GM12878 (cell line): ENCODE results near the gene CNTN4. TPM values are rescaled to one million over a fixed set of nuclear protein-coding genes. Genes with fewer than 3 reads are reported as not detected.

Experiments used
- ATAC-seq: fragments of 200-7000 bp; cut with Tn5 transposase; 3 replicates; pipeline ENCODE4 v1.9.1; 2020; ENCODE audit warnings: mild to moderate bottlenecking, moderate library complexity
- BruUV-seq: library from RNA; stranded (reverse); fragments of 400-500 nt; replicated peaks from 2 replicates; lab custom pipeline; 2021; lab: Mats Ljungman, UMichigan
- CTCF ChIA-PET: fragments of 300-600 bp; sonication (Branson Sonifier 250); formaldehyde crosslinking; extraction: SDS; loops from one replicate; lab custom pipeline; 2021; ENCODE audit warnings: inconsistent platforms; lab: Yijun Ruan, JAX
- POLR2A ChIA-PET: fragments of 350-600 bp; formaldehyde crosslinking; extraction: SDS; loops from one replicate; lab custom pipeline; 2021; ENCODE audit warnings: inconsistent platforms; lab: Charles Lee
- RAD21 ChIA-PET: fragments of 300-600 bp; sonication (Branson Sonifier 250); formaldehyde crosslinking; loops from one replicate; lab custom pipeline; 2023; ENCODE audit warnings: antibody characterized with exemption; ENCODE audit not compliant: unreplicated experiment; lab: Charles Lee
- SMC1A ChIA-PET: fragments of 300-600 bp; sonication (Branson Sonifier 250); formaldehyde crosslinking; loops from one replicate; lab custom pipeline; 2023; ENCODE audit not compliant: unreplicated experiment, uncharacterized antibody; lab: Charles Lee
- DNase-seq: peaks from one replicate; pipeline ENCODE4 v3.0.0-alpha.2; 2011; ENCODE audit warnings: low read depth, low spot score
- FAIRE-seq: peaks from 3 replicates; lab custom pipeline; 2011; peaks lifted over from hg19 to GRCh38; lab: Jason Lieb, UNC
- H2AFZ ChIP-seq: 2 replicates; pipeline ENCODE4 v1.6.0; 2011; ENCODE audit warnings: low read depth, low read length, control low read depth; ENCODE audit not compliant: control insufficient read depth
- H3K27ac ChIP-seq: 2 replicates; pipeline ENCODE4 v1.5.1; 2011; ENCODE audit warnings: control low read depth; ENCODE audit not compliant: control insufficient read depth, insufficient read depth
- H3K27me3 ChIP-seq, 2 experiments: replicated peaks in 1 of 2; 2 replicates each; pipeline versions ENCODE4 v1.6.0 to v1.6.1; 2011; ENCODE audit warnings: low read length in 1 of 2; ENCODE audit not compliant: control insufficient read depth in 2 of 2, insufficient read depth in 2 of 2
- H3K36me3 ChIP-seq, 2 experiments: 2 replicates each; pipeline ENCODE4 v1.5.1; 2011; ENCODE audit warnings: low read length in 1 of 2; ENCODE audit not compliant: control insufficient read depth in 2 of 2, insufficient read depth in 2 of 2
- H3K4me1 ChIP-seq: 2 replicates; pipeline ENCODE4 v1.6.1; 2011; ENCODE audit warnings: mild to moderate bottlenecking, low read length, moderate library complexity, mixed read lengths; ENCODE audit not compliant: control insufficient read depth, insufficient read depth
- H3K4me2 ChIP-seq: 2 replicates; pipeline ENCODE4 v1.6.0; 2011; ENCODE audit warnings: control low read depth; ENCODE audit not compliant: control insufficient read depth, insufficient read depth
- H3K4me3 ChIP-seq: fragments of 200-600 bp; sonication (generic); 2 replicates; pipeline ENCODE4 v1.5.1; 2016
- H3K79me2 ChIP-seq: 2 replicates; pipeline ENCODE4 v1.6.0; 2011; ENCODE audit warnings: low read length; ENCODE audit not compliant: control insufficient read depth, insufficient read depth
- H3K9ac ChIP-seq: 2 replicates; pipeline ENCODE4 v1.8.0; 2011; ENCODE audit warnings: low read length, control low read depth, mixed read lengths; ENCODE audit not compliant: control insufficient read depth, insufficient read depth
- H3K9me3 ChIP-seq: replicated peaks from 3 replicates; pipeline ENCODE4 v1.5.1; 2011; ENCODE audit warnings: mild to moderate bottlenecking, low read length; ENCODE audit not compliant: control insufficient read depth, insufficient read depth
- H4K20me1 ChIP-seq: 2 replicates; pipeline ENCODE4 v1.6.0; 2011; ENCODE audit not compliant: control insufficient read depth, insufficient read depth
- BCLAF1 ChIP-seq: fragments of 450-650 bp; IDR thresholded peaks from 2 replicates; pipeline ENCODE4 v1.6.1; 2017; ENCODE audit warnings: antibody characterized with exemption, mild to moderate bottlenecking, moderate library complexity
- E2F4 ChIP-seq: IDR thresholded peaks from 2 replicates; pipeline ENCODE4 v1.6.1; 2012; ENCODE audit warnings: low read depth, low read length, improper control_type of control experiment
- GATAD2B ChIP-seq: fragments of 450-650 bp; conservative IDR thresholded peaks from 2 replicates; pipeline ENCODE4 v1.6.1; 2017; ENCODE audit warnings: low read depth, mild to moderate bottlenecking, moderate library complexity
- NFIC ChIP-seq: IDR thresholded peaks from 2 replicates; pipeline ENCODE4 v1.6.1; 2012; ENCODE audit warnings: low read depth, mild to moderate bottlenecking, inconsistent platforms, low read length, moderate library complexity
- NR2C1 ChIP-seq: fragments of 450-650 bp; IDR thresholded peaks from 2 replicates; pipeline ENCODE4 v1.6.1; 2017; ENCODE audit warnings: antibody characterized with exemption, mild to moderate bottlenecking, moderate library complexity
- RCOR1 ChIP-seq: conservative IDR thresholded peaks from 2 replicates; pipeline ENCODE4 v1.6.1; 2012; ENCODE audit warnings: low read depth, low read length, improper control_type of control experiment
- YBX1 ChIP-seq: fragments of 450-650 bp; IDR thresholded peaks from 2 replicates; pipeline ENCODE4 v1.6.1; 2016; ENCODE audit warnings: antibody characterized with exemption
- ZBED1 ChIP-seq: IDR thresholded peaks from 2 replicates; pipeline ENCODE4 v1.6.1; 2016; ENCODE audit warnings: borderline replicate concordance
- ZNF622 ChIP-seq: fragments of 450-650 bp; IDR thresholded peaks from 2 replicates; pipeline ENCODE4 v1.6.1; 2017; ENCODE audit warnings: mild to moderate bottlenecking, inconsistent platforms
- WGBS: methylation state at CpG from one replicate; pipeline ENCODE4 v1.1.6; 2016; ENCODE audit warnings: low lambda C conversion rate; ENCODE audit not compliant: insufficient replicate concordance, insufficient coverage; ENCODE audit errors: missing lambda C conversion rate; 5-methylcytosine and 5-hydroxymethylcytosine counted together
- in situ Hi-C: fragments of 300-500 bp; cut with MboI; formaldehyde crosslinking; loops from 9 replicates; pipeline ENCODE4 v1.14.3; 2018; ENCODE audit warnings: mixed read lengths
- intact Hi-C: fragments of 100-400 bp; cut with micrococcal nuclease; formaldehyde crosslinking; loops from one replicate; pipeline ENCODE4 v1.14.2; 2022; ENCODE audit not compliant: unreplicated experiment
- polyA plus RNA-seq, 11 experiments: library from polyadenylated mRNA; depleted of rRNA in 4 of 11; unstranded in 6 of 11; stranded (reverse) in 5 of 11; fragments of >200 nt; fragmentation: Nextera tagmentation in 4 of 11; fragmentation: Illumina TruSeq in 1 of 11; extraction: Ambion mirVana in 4 of 11; extraction: Trizol in 1 of 11; gene quantifications; 1 replicate in 1 of 11; 2 replicates in 10 of 11; pipeline versions ENCODE4 v1.2.1 to v1.2.3, GENCODE V29; 2011 to 2016; ENCODE audit warnings: inconsistent platforms in 2 of 11, missing spikeins in 2 of 11, low read depth in 1 of 11
- total RNA-seq, 4 experiments: library from RNA; depleted of rRNA in 3 of 4; stranded (reverse); fragments of >200 nt in 3 of 4; fragmentation: Illumina TruSeq in 1 of 4; extraction: Trizol in 1 of 4; gene quantifications; 2 replicates each; pipeline versions ENCODE4 v1.2.1 to v1.2.3, GENCODE V29; 2013 to 2021
- TF ChIP-seq, protein P1 (sequence below): IDR thresholded peaks from 2 replicates; pipeline ENCODE4 v1.6.1; 2012; ENCODE audit warnings: mild to moderate bottlenecking, low read depth, low read length
- TF ChIP-seq, protein P2 (sequence below): fragments of 450-650 bp; formaldehyde crosslinking; IDR thresholded peaks from 2 replicates; pipeline ENCODE4 v1.5.0; 2022; ENCODE audit warnings: mild to moderate bottlenecking, missing genetic modification characterization

Gene CNTN4
- total and polyA plus RNA-seq, 10 of the 15 experiments (the other 5 are each of a cell fraction or from before 2014, with no cell fraction given) = 0.05 to 0.43 (median 0.15) TPM; not detected in 1

DNA sequence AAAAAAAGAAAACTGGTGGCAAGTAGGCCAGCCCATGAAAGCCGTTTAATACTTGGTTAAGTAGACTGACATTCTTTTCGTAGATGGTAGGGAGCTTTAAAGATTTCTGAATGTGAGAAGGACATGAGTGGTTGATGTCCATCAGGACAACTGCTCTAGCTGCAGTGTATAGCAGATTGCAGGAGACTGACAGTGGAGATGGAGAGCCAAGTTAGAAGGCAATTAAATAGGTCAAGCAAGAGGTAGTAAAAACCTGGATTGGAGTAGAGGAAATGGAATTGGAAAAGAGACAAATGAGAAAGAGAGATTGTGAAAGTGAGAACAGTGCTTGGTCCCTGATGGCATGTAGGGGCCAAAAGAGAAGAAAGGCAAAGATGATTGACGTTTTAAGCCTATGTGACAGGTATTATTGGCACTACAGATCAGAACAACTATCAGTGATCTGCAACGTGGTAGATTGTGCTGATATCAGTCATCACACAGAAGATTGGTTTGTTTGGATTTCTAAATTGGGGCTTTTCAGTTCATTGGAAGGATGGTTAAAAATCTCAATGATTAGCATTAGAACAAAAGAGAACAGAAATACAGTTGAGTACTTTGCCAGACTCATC is 74.0 kb downstream of the CNTN4 start:
- Histone ChIP-seq H3K36me3 (no peaks in the 10 kb centered on the region), H3K27me3 (no peaks in the 10 kb centered on the region), H3K27ac (no peak overlapping the region), H3K4me2 (no peak overlapping the region), H3K9ac (no peak overlapping the region), H3K4me1 (no peaks in the 10 kb centered on the region), H3K9me3 (no peaks in the 10 kb centered on the region), H2AFZ (no peak overlapping the region), H3K79me2 (no peaks in the 10 kb centered on the region), H3K4me3 (no peak overlapping the region), H4K20me1 (no peaks in the 10 kb centered on the region)
- RAD21 ChIA-PET = no interaction called here
- DNase-seq (no peak), ATAC-seq (no peak), FAIRE-seq (no peak)
- no TSS peak for BruUV-seq
- CTCF ChIA-PET = interaction anchor here (1.3 kb wide), 1 partner anchor 749 kb away, joined by 3 read pairs; no protein-coding TSS in a partner anchor
- SMC1A ChIA-PET = no interaction called here
- POLR2A ChIA-PET = no interaction called here
- 15% methylated on average over 4 of the region's 4 CpGs for WGBS
- intact Hi-C loops = no loop called here
- in situ Hi-C loops = no loop called here
- TF ChIP-seq YBX1 = no peak
- TF ChIP-seq GATAD2B = no peak
- TF ChIP-seq NFIC = no peak
- TF ChIP-seq NR2C1 = no peak
- no peak for TF ChIP-seq E2F4
- no peak for TF ChIP-seq BCLAF1
- TF ChIP-seq, protein P1, sequence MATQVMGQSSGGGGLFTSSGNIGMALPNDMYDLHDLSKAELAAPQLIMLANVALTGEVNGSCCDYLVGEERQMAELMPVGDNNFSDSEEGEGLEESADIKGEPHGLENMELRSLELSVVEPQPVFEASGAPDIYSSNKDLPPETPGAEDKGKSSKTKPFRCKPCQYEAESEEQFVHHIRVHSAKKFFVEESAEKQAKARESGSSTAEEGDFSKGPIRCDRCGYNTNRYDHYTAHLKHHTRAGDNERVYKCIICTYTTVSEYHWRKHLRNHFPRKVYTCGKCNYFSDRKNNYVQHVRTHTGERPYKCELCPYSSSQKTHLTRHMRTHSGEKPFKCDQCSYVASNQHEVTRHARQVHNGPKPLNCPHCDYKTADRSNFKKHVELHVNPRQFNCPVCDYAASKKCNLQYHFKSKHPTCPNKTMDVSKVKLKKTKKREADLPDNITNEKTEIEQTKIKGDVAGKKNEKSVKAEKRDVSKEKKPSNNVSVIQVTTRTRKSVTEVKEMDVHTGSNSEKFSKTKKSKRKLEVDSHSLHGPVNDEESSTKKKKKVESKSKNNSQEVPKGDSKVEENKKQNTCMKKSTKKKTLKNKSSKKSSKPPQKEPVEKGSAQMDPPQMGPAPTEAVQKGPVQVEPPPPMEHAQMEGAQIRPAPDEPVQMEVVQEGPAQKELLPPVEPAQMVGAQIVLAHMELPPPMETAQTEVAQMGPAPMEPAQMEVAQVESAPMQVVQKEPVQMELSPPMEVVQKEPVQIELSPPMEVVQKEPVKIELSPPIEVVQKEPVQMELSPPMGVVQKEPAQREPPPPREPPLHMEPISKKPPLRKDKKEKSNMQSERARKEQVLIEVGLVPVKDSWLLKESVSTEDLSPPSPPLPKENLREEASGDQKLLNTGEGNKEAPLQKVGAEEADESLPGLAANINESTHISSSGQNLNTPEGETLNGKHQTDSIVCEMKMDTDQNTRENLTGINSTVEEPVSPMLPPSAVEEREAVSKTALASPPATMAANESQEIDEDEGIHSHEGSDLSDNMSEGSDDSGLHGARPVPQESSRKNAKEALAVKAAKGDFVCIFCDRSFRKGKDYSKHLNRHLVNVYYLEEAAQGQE = no peak
- TF ChIP-seq RCOR1 = no peak
- no peak for TF ChIP-seq ZBED1
- no peak for TF ChIP-seq ZNF622
- TF ChIP-seq, protein P2, sequence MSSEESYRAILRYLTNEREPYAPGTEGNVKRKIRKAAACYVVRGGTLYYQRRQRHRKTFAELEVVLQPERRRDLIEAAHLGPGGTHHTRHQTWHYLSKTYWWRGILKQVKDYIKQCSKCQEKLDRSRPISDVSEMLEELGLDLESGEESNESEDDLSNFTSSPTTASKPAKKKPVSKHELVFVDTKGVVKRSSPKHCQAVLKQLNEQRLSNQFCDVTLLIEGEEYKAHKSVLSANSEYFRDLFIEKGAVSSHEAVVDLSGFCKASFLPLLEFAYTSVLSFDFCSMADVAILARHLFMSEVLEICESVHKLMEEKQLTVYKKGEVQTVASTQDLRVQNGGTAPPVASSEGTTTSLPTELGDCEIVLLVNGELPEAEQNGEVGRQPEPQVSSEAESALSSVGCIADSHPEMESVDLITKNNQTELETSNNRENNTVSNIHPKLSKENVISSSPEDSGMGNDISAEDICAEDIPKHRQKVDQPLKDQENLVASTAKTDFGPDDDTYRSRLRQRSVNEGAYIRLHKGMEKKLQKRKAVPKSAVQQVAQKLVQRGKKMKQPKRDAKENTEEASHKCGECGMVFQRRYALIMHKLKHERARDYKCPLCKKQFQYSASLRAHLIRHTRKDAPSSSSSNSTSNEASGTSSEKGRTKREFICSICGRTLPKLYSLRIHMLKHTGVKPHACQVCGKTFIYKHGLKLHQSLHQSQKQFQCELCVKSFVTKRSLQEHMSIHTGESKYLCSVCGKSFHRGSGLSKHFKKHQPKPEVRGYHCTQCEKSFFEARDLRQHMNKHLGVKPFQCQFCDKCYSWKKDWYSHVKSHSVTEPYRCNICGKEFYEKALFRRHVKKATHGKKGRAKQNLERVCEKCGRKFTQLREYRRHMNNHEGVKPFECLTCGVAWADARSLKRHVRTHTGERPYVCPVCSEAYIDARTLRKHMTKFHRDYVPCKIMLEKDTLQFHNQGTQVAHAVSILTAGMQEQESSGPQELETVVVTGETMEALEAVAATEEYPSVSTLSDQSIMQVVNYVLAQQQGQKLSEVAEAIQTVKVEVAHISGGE (CRISPR knock-in tag) = no peak
